Stimulated activated CD4-positive, alpha-beta T cell treated with anti-CD3 and anti-CD28 coated beads, Interleukin-1b, Interleukin-23, amount 100 ng/mL, for 24 hours (primary cell): Measurements from ENCODE around the gene ATP12A.

ENCODE experiments used
- DNase-seq, 4 experiments: peaks; one replicate each; pipeline ENCODE4 v3.0.0-alpha.2; 2020; ENCODE audit warnings: low read depth in 4 of 4, low spot score in 1 of 4

Gene ATP12A

GRCh38 chr13:24684600-24684998, 4.4 kb downstream of the ATP12A start:
- peak in 1 of 4 experiments; percentile 22 for DNase-seq

GRCh38 chr13:24685314-24685713, 5.1 kb downstream of the ATP12A start:
- DNase-seq = no peak

GRCh38 chr13:24687611-24688010, 7.4 kb downstream of the ATP12A start:
- no peak for DNase-seq

- DNase-seq = no peak
These were observed 7.9 kb downstream of the ATP12A start for GRCh38 chr13:24688111-24688510.

GRCh38 chr13:24688950-24689349, 8.7 kb downstream of the ATP12A start:
- no peak for DNase-seq

GRCh38 chr13:24691381-24691780, 11.2 kb downstream of the ATP12A start:
- DNase-seq = no peak

GRCh38 chr13:24692561-24692960, 12.4 kb downstream of the ATP12A start:
- no peak for DNase-seq

GRCh38 chr13:24693862-24694471, 13.8 kb downstream of the ATP12A start:
- DNase-seq = peak in 2 of 4 experiments; percentile 21 to 43

- no peak for DNase-seq
These were observed 14.7 kb downstream of the ATP12A start for GRCh38 chr13:24694907-24695306.

GRCh38 chr13:24698686-24699085, 18.5 kb downstream of the ATP12A start:
- no peak for DNase-seq

GRCh38 chr13:24699541-24699940, 19.3 kb downstream of the ATP12A start:
- no peak for DNase-seq

- DNase-seq = no peak
These were observed 20.3 kb downstream of the ATP12A start for GRCh38 chr13:24700539-24700938.

GRCh38 chr13:24706886-24707585, 26.8 kb downstream of the ATP12A start:
- DNase-seq = no peak

- DNase-seq = peak in 3 of 4 experiments; percentile 11 to 54 (median 19)
These were observed 29.1 kb downstream of the ATP12A start for GRCh38 chr13:24709186-24709913.

GRCh38 chr13:24713022-24713421, 32.8 kb downstream of the ATP12A start:
- DNase-seq = no peak

- no peak for DNase-seq
These were observed 35.8 kb downstream of the ATP12A start for GRCh38 chr13:24716011-24716410.

GRCh38 chr13:24716446-24716845, 36.2 kb downstream of the ATP12A start:
- no peak for DNase-seq

- no peak for DNase-seq
These were observed 37.0 kb downstream of the ATP12A start for GRCh38 chr13:24717217-24717616.

GRCh38 chr13:24718192-24718965, 38.2 kb downstream of the ATP12A start:
- no peak for DNase-seq

GRCh38 chr13:24719139-24719538, 38.9 kb downstream of the ATP12A start:
- DNase-seq = no peak

- no peak for DNase-seq
These were observed 43.0 kb downstream of the ATP12A start for GRCh38 chr13:24723206-24723605.
